ENCODE data around the gene TWNK. TPM values are rescaled to one million over a fixed set of nuclear protein-coding genes. Genes with fewer than 3 reads are reported as not detected.

Gene TWNK
- total and polyA plus RNA-seq, 2 of the 4 experiments (the other 2 are of a cell fraction), result 7.7 to 8.8 TPM

DNA sequence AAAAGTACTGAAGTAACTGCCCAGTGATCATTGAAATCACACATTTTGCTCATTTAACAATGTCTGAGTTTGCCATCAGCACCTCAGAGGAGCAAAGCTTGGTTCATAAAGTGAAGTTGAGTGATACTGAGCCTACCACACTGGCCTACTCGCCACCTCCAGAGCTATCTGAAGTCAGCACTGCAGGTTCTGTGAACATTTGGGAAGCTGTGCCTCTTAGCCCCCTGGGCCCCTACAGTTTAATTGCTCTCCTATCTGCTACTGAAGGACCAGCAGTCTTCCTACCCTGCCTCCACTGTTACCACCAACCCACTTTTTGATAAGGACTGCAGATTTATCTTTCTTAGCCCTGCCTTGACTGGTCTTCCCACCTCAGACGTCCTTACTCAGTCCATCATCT is 20.0 kb upstream of the TWNK start:
- Histone ChIP-seq H2AK9ac (replicated peaks; ENCODE audit: low read depth, low read length, poor library complexity) (no peak overlapping the region), H3K9me3 (ENCODE audit: control insufficient read depth, insufficient read depth, low read length) (no peaks in the 10 kb centered on the region), H2BK120ac (ENCODE audit: low read depth, low read length) (no peak overlapping the region), H4K8ac (ENCODE audit: low read depth in 2 of 2, low read length in 2 of 2) (no peak overlapping the region), H3K14ac (replicated peaks; ENCODE audit: low read depth, low read length) (no peak overlapping the region), H4K91ac (ENCODE audit: insufficient read depth, low read depth, low read length) (no peak overlapping the region), H3K27ac (ENCODE audit: insufficient read depth, low read length) (no peak overlapping the region), H2AFZ (replicated peaks; ENCODE audit: low read length, poor library complexity) (no peak overlapping the region), H2BK20ac (ENCODE audit: low read depth, low read length) (no peak overlapping the region), H3K4me2 (ENCODE audit: low read depth, low read length) (no peak overlapping the region), H3K18ac (ENCODE audit: low read depth, low read length) (no peak overlapping the region), H3K4me1 (ENCODE audit: control insufficient read depth, insufficient read depth, low read length) (peaks cover 6% of the 10 kb centered on the region), H3K36me3 (ENCODE audit: control insufficient read depth, insufficient read depth, low read length) (peaks cover 13% of the 10 kb centered on the region), H3K27me3 (ENCODE audit: control insufficient read depth, insufficient read depth, low read length) (no peaks in the 10 kb centered on the region), H3K79me1 (ENCODE audit: low read depth in 1 of 2, low read length in 2 of 2) (0 out of 4 replicates have a peak, but pooled peaks cover 0 to 5% of the 10 kb centered on the region in 2 experiments), H4K5ac (ENCODE audit: low read depth, low read length) (no peak overlapping the region), H3K23ac (ENCODE audit: low read depth, low read length) (no peak overlapping the region), H3K56ac (ENCODE audit: extremely low read depth, insufficient read depth, low read length) (no peak overlapping the region), H3K9me1 (ENCODE audit: insufficient read depth, low read length) (peaks cover 14% of the 10 kb centered on the region; the same call in 1 of the 2 replicates), H3K4me3 (ENCODE audit: insufficient read depth, low read depth, low read length) (no peak overlapping the region), H2AK5ac (ENCODE audit: low read depth, low read length) (no peak overlapping the region), H2BK15ac (ENCODE audit: low read depth, low read length) (no peak overlapping the region), H3K9ac (ENCODE audit: low read depth, low read length) (no peak overlapping the region), H4K20me1 (ENCODE audit: insufficient read depth, low read length) (no peaks in the 10 kb centered on the region), H2BK5ac (ENCODE audit: low read depth, low read length, poor library complexity, severe bottlenecking) (no peak overlapping the region), H3K4ac (ENCODE audit: low read depth, low read length) (no peak overlapping the region)
- DNase-seq (no peak), ATAC-seq (ENCODE audit: low read depth) (no peak)
- in situ Hi-C loops (cut with MboI; ENCODE audit: low sequenced_read_pairs) (no loop called here), dilution Hi-C loops (cut with HindIII; ENCODE audit: low sequenced_read_pairs, unreplicated experiment) (no loop called here), intact Hi-C loops (cut with micrococcal nuclease) (no loop called here)
- no peak for TF ChIP-seq RCOR1 (IDR thresholded peaks at IDR 0.05; ENCODE audit: insufficient replicate concordance, low read length)
- WGBS, 2 experiments (ENCODE audit: extremely low coverage in 2 of 2, insufficient read length in 1 of 2), result 81% methylated on average over 2 of the region's 2 CpGs; no CpG with 5 or more reads in 1 of the 2 experiments
- ChIA-PET CTCF (interaction anchor here (1.3 kb wide), 1 partner anchor 47 kb away, joined by 5 read pairs; no protein-coding TSS in a partner anchor), POLR2A (ENCODE audit: unreplicated experiment) (no interaction called here)
- BruUV-seq (replicated peaks), result no TSS peak
